Sciatic nerve (tissue), 2 donors: ENCODE data around the gene NUDT22. TPM values are rescaled to one million over a fixed set of nuclear protein-coding genes. Genes with fewer than 3 reads are reported as not detected.

Experiments
- ATAC-seq: fragments of 200-7000 bp; cut with Tn5 transposase; one replicate; pipeline ENCODE4 v1.9.1; 2020; ENCODE audit warnings: mild to moderate bottlenecking, moderate library complexity
- DNase-seq: peaks from one replicate; pipeline ENCODE4 v3.0.0-alpha.2; 2020; ENCODE audit warnings: low spot score
- intact Hi-C: fragments of 100-400 bp; cut with DNase I; formaldehyde crosslinking; loops from one replicate; pipeline ENCODE4 v1.14.2; 2022
- total RNA-seq: library from RNA; stranded (reverse); fragmentation: NEBNext Ultra II Directional; extraction: Animal tissue kit (Norgen Biotek cat#: 25700); gene quantifications from one replicate; pipeline ENCODE4 v1.2.1, GENCODE V29; 2021
- donor health status: DM: no; HTN: no; CAD: no.
- donor health status: DM: no; HTN: no; CAD: no.

Gene NUDT22
- total RNA-seq, 1 donor from 2014 or later: 28.0 TPM

DNA sequence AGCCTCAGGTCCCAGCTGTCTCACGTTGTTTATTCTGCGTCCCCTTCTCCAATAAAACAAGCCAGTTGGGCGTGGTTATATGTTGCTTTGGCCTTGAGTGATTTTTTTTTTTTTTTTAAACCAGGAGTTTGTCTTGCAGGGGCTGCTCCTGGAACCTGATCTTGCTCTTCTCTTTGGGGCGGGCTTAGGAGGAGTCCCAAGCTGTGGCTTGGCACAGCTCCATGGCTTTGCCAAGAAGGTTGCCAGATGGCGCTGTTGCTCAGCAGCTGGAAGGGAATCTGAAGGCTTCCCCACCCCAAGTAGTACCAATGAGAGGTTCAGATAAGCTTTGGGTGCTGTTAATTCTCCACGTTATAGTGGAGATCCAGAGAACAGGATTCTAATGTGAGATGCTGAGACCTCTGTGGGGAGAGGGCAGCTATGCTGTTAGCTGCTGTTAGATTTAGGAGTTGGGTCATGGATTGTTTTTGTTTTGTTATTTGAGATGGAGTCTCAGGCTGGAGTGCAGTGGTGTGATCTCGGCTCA lies 21.5 kb upstream of the NUDT22 start:
- ATAC-seq (peak; percentile 80), DNase-seq (peak; percentile 93)
- intact Hi-C loops: loop anchor here (10.0 kb wide), 1 partner anchor 90 kb away; the partner anchor contains the start of gene KCNK4

GRCh38 chr11:64206457-64207255 lies 19.4 kb upstream of the NUDT22 start, which contains the start of gene FERMT3:
TSS of gene FERMT3 (plus strand) at chr11:64206721. CDS start at chr11:64207365, 644 bp downstream.
- intact Hi-C loops: loop anchor here (10.0 kb wide), 1 partner anchor 88 kb away; the partner anchor contains the start of gene KCNK4
- ATAC-seq (peak; percentile 56), DNase-seq (no peak)

DNA sequence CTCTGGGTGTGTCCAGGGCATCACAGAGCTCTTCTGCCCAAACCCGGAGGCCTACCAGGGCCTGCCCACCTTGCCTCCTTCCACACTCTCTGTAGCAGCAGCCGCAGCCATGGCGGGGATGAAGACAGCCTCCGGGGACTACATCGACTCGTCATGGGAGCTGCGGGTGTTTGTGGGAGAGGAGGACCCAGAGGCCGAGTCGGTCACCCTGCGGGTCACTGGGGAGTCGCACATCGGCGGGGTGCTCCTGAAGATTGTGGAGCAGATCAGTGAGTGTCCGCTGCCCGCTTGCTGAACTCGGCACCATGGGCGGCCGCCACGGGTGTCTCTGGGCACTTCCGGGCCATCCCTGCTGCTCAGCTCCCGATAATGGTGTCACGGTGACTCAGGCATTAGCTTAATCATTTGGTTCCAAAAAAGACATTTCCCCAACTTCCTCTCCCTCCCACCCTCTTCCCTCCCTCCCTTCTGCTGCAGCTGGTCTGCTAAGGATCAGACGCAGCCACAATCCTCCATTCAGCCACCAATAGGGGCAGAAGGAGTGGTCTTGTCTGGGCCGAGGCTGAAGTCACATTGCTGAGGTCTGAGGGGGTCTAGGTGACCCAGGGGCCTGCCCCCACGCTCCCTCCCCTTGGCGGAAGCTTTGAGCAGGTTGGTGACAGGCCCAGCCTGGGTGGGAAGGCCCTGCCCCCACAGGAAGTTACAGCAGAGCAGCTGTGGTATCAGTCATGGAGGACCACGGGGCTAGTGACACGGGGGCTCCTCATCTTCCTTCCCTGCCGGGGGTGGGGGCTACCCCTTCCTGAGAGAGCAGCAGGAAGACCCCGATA lies 18.6 kb upstream of the NUDT22 start:
- intact Hi-C loops: loop anchor here (10.0 kb wide), 1 partner anchor 87 kb away; the partner anchor contains the start of gene KCNK4

DNA sequence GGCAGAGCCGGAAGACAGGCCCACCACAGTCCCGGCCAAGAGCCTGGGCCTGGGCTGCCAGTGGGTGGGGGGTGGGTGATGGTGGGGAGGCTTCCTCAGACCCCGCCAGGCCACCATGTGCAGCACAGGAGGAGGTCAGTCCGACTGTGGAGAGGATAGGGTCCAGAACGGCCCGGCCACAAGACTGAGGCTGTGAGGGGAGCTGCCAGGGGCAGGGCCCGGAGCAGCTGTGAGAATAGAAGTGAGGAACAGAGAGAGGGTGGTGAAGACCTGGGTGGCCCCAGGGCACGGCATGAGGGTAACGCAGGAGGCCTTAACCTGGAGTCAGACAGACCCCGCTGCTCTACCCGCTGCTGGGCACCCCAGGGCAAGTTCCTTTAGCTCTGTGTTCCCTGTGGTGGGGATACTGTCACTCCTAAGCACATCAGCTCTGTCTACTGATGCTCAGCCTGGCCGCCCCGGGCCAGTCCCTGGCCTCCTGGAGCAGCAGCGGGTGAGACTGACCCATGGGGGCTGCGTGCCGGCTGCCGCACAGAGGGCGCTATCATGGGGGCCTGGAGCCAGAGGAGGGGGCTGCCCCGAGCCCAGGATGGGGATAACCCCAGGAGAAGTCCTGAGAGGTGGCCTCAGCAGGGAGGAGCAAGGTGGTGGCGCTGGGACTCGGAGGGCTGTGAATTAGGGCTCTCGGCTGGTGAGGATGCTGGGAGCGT lies 17.8 kb upstream of the NUDT22 start:
- ATAC-seq: peak; percentile 3
- no peak for DNase-seq
- intact Hi-C loops: loop anchor here (10.0 kb wide), 1 partner anchor 87 kb away; the partner anchor contains the start of gene KCNK4

More for the DNA sequence above, 18.6 kb upstream of the NUDT22 start:
- peak; percentile 78 for DNase-seq
- ATAC-seq: peak; percentile 60

GRCh38 chr11:64208796-64209562 lies 17.1 kb upstream of the NUDT22 start:
- ATAC-seq (no peak), DNase-seq (no peak)
- intact Hi-C loops: loop anchor here (10.0 kb wide), 1 partner anchor 86 kb away; the partner anchor contains the start of gene KCNK4

DNA sequence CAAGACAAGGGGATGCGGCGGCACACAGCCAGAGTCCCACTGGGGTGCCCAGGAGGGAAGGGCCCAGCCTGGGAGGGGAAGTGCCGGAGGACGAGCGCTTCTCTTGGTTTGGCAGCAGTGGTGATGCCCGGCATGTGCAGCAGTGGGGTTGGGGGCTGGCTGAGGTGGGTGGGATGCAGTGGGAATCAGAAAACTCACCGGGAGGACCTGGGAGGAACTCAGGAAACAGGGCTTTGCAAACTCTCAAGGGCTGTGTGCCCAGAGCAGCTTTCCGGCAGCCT lies 16.6 kb upstream of the NUDT22 start:
- intact Hi-C loops: loop anchor here (10.0 kb wide), 1 partner anchor 85 kb away; the partner anchor contains the start of gene KCNK4
- ATAC-seq (no peak), DNase-seq (no peak)

DNA sequence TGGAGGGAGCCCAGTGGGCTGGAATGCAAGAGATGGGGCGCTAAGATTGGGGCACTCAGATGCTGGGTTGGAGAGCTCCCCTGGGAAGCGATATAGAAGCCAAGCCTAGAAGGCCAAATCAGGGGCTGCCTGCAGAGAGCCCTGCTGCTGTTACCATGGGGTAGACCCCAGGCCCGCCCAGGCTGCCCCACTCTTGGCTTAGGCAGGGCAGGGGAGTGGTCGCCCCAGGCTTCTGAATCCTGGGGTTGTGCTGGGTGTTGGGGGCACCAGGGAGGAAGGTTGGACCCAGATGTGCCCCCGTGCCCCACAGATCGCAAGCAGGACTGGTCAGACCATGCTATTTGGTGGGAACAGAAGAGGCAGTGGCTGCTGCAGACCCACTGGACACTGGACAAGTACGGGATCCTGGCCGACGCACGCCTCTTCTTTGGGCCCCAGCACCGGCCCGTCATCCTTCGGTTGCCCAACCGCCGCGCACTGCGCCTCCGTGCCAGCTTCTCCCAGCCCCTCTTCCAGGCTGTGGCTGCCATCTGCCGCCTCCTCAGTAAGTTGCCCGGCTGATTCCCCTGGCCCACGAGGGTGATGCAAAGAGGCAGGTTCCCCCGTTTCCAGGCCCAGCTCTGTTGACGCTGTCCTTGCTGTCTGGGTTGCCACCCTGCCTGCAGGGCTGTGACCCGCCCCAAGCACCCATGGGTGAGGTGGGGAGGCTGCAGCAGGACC lies 15.6 kb upstream of the NUDT22 start:
- intact Hi-C loops: no loop called here
- ATAC-seq (no peak), DNase-seq (no peak)

- intact Hi-C loops: no loop called here
- ATAC-seq: no peak
- no peak for DNase-seq
These were observed 14.7 kb upstream of the NUDT22 start for GRCh38 chr11:64211181-64211872.

- no peak for ATAC-seq
- DNase-seq: no peak
- intact Hi-C loops: no loop called here
These were observed 9.2 kb upstream of the NUDT22 start for GRCh38 chr11:64216879-64217278.

- no peak for ATAC-seq
- intact Hi-C loops: no loop called here
- DNase-seq: no peak
These were observed 7.3 kb upstream of the NUDT22 start for GRCh38 chr11:64218628-64219353.

DNA sequence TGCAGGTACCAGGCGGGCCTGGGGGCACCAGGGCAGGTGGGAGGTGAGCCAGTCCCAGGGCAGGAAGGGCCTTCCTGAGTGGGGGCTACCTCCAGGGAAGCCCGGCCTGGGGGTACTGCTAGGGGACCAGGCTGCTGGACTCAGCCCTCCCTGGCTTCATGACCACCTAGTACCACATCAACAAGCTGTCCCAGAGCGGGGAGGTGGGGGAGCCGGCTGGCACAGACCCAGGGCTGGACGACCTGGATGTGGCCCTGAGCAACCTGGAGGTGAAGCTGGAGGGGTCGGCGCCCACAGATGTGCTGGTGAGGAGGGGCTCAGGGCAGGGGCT lies 6.8 kb upstream of the NUDT22 start:
- intact Hi-C loops: no loop called here
- DNase-seq (no peak), ATAC-seq (no peak)

- no peak for DNase-seq
- intact Hi-C loops: no loop called here
- ATAC-seq: no peak
These were observed 6.3 kb upstream of the NUDT22 start for GRCh38 chr11:64219755-64220154.

GRCh38 chr11:64220271-64220670 lies 5.8 kb upstream of the NUDT22 start:
- DNase-seq (no peak), ATAC-seq (no peak)
- intact Hi-C loops: no loop called here

- no peak for DNase-seq
These were observed 5.3 kb upstream of the NUDT22 start for GRCh38 chr11:64220798-64221197.

GRCh38 chr11:64222651-64223000 lies 3.4 kb upstream of the NUDT22 start:
- intact Hi-C loops: no loop called here
- ATAC-seq: no peak
- no peak for DNase-seq

More at GRCh38 chr11:64220798-64221197, 5.3 kb upstream of the NUDT22 start:
- ATAC-seq: no peak
- intact Hi-C loops: no loop called here

DNA sequence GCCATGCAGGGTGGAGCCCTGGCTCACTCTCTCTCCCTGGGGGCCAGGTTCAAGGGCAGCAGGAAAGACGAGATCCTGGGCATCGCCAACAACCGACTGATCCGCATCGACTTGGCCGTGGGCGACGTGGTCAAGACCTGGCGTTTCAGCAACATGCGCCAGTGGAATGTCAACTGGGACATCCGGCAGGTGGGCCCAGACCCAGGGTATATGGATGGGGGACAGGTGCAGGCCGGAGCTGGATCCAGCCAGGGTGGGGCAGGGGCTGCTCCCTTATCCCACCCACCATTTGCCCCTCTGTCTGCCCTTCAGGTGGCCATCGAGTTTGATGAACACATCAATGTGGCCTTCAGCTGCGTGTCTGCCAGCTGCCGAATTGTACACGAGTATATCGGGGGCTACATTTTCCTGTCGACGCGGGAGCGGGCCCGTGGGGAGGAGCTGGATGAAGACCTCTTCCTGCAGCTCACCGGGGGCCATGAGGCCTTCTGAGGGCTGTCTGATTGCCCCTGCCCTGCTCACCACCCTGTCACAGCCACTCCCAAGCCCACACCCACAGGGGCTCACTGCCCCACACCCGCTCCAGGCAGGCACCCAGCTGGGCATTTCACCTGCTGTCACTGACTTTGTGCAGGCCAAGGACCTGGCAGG lies 2.9 kb upstream of the NUDT22 start:
- intact Hi-C loops: no loop called here
- no peak for ATAC-seq
- DNase-seq: no peak
